Measurements from ENCODE around the gene TJP3. TPM values are rescaled to one million over a fixed set of nuclear protein-coding genes. Genes with fewer than 3 reads are reported as not detected.

The TJP3 gene
- total RNA-seq, 1 experiment from 2014 or later = not detected

- BruUV-seq (replicated peaks) = no TSS peak
- no peaks in the 10 kb centered on the region for H3K36me3 ChIP-seq (ENCODE audit: insufficient read depth, low read length, poor library complexity, severe bottlenecking)
- no peak overlapping the region for H3K4me3 ChIP-seq (ENCODE audit: low read depth, low read length, poor library complexity, severe bottlenecking)
- ChIA-PET POLR2A (ENCODE audit: low non-redundant PET) (no interaction called here), CTCF (no interaction called here)
- H3K27me3 ChIP-seq (replicated peaks; ENCODE audit: insufficient read depth, low read depth, low read length, poor library complexity) = no peaks in the 10 kb centered on the region
- peak; percentile 45 for DNase-seq (ENCODE audit: low spot score)
- no peaks in the 10 kb centered on the region for H3K9me3 ChIP-seq (ENCODE audit: low read depth, low read length, poor library complexity, severe bottlenecking)
- intact Hi-C loops (cut with micrococcal nuclease; ENCODE audit: unreplicated experiment) = no loop called here
- H3K4me1 ChIP-seq (ENCODE audit: insufficient read depth, low read length, poor library complexity, severe bottlenecking) = peaks cover 7% of the 10 kb centered on the region
- TF ChIP-seq CTCF (conservative IDR thresholded peaks at IDR 0.05; ENCODE audit: low read depth, low read length) (no peak), EZH2 (IDR thresholded peaks at IDR 0.05; ENCODE audit: borderline replicate concordance, low read depth, low read length, poor library complexity, severe bottlenecking) (no peak)
- H3K27ac ChIP-seq (ENCODE audit: low read depth, low read length, poor library complexity, severe bottlenecking) = no peak overlapping the region
These were observed 2.2 kb downstream of the TJP3 start for GRCh38 chr19:3710265-3710812.

- ChIA-PET POLR2A (ENCODE audit: low non-redundant PET) (no interaction called here), CTCF (interaction anchor here (0.7 kb wide), 1 partner anchor 164 kb away, joined by 10 read pairs; no protein-coding TSS in a partner anchor)
- H3K27ac ChIP-seq (ENCODE audit: low read depth, low read length, poor library complexity, severe bottlenecking) = no peak overlapping the region
- no peak for DNase-seq (ENCODE audit: low spot score)
- H3K9me3 ChIP-seq (ENCODE audit: low read depth, low read length, poor library complexity, severe bottlenecking) = no peaks in the 10 kb centered on the region
- intact Hi-C loops (cut with micrococcal nuclease; ENCODE audit: unreplicated experiment) = no loop called here
- H3K27me3 ChIP-seq (replicated peaks; ENCODE audit: insufficient read depth, low read depth, low read length, poor library complexity) = no peaks in the 10 kb centered on the region
- no peak overlapping the region for H3K4me3 ChIP-seq (ENCODE audit: low read depth, low read length, poor library complexity, severe bottlenecking)
- peaks cover 7% of the 10 kb centered on the region for H3K4me1 ChIP-seq (ENCODE audit: insufficient read depth, low read length, poor library complexity, severe bottlenecking)
- no peaks in the 10 kb centered on the region for H3K36me3 ChIP-seq (ENCODE audit: insufficient read depth, low read length, poor library complexity, severe bottlenecking)
- BruUV-seq (replicated peaks) = no TSS peak
- TF ChIP-seq EZH2 (IDR thresholded peaks at IDR 0.05; ENCODE audit: borderline replicate concordance, low read depth, low read length, poor library complexity, severe bottlenecking) (no peak), CTCF (conservative IDR thresholded peaks at IDR 0.05; ENCODE audit: low read depth, low read length) (no peak)
These were observed 4.8 kb downstream of the TJP3 start for GRCh38 chr19:3712663-3713611.

GRCh38 chr19:3716147-3716668, 8.0 kb downstream of the TJP3 start:
- no peaks in the 10 kb centered on the region for H3K36me3 ChIP-seq (ENCODE audit: insufficient read depth, low read length, poor library complexity, severe bottlenecking)
- no peaks in the 10 kb centered on the region for H3K4me1 ChIP-seq (ENCODE audit: insufficient read depth, low read length, poor library complexity, severe bottlenecking)
- no peak overlapping the region for H3K27ac ChIP-seq (ENCODE audit: low read depth, low read length, poor library complexity, severe bottlenecking)
- no peaks in the 10 kb centered on the region for H3K9me3 ChIP-seq (ENCODE audit: low read depth, low read length, poor library complexity, severe bottlenecking)
- TF ChIP-seq EZH2 (IDR thresholded peaks at IDR 0.05; ENCODE audit: borderline replicate concordance, low read depth, low read length, poor library complexity, severe bottlenecking) = no peak
- no peak for TF ChIP-seq CTCF (conservative IDR thresholded peaks at IDR 0.05; ENCODE audit: low read depth, low read length)
- ChIA-PET CTCF (interaction anchor here (0.6 kb wide), 1 partner anchor 13 kb away, joined by 4 read pairs; no protein-coding TSS in a partner anchor), POLR2A (ENCODE audit: low non-redundant PET) (no interaction called here)
- no TSS peak for BruUV-seq (replicated peaks)
- DNase-seq (ENCODE audit: low spot score) = no peak
- no peak overlapping the region for H3K4me3 ChIP-seq (ENCODE audit: low read depth, low read length, poor library complexity, severe bottlenecking)
- intact Hi-C loops (cut with micrococcal nuclease; ENCODE audit: unreplicated experiment) = no loop called here
- peaks cover 3% of the 10 kb centered on the region for H3K27me3 ChIP-seq (replicated peaks; ENCODE audit: insufficient read depth, low read depth, low read length, poor library complexity)
